Adrenal gland (tissue), 12 donors: ENCODE results near the gene SH2D7. TPM values are rescaled to one million over a fixed set of nuclear protein-coding genes. Genes with fewer than 3 reads are reported as not detected.
A peak's percentile ranks its signal among the peaks of the same experiment; 100 is the strongest.

Experiments used
- DNase-seq, 7 donors: peaks; one replicate each; pipeline ENCODE4 v3.0.0-alpha.2; 2019 to 2020
- H3K27ac ChIP-seq, 5 donors: fragments of 200-600 bp; sonication (generic) in 4 of 5; 1 replicate in 3 of 5; 2 replicates in 2 of 5; pipeline versions ENCODE4 v1.5.1 to v1.8.0; 2016 to 2020; ENCODE audit warnings: mild to moderate bottlenecking in 1 of 5
- H3K27me3 ChIP-seq: fragments of 200-600 bp; 2 replicates; pipeline ENCODE4 v1.8.0; 2021
- H3K36me3 ChIP-seq, 2 donors: fragments of 200-600 bp; replicated peaks in 1 of 2; 1 replicate in 1 of 2; 2 replicates in 1 of 2; pipeline versions ENCODE4 v1.5.1 to v1.8.0; 2018 to 2022
- H3K4me1 ChIP-seq, 2 donors: fragments of 200-600 bp; replicated peaks in 1 of 2; 1 replicate in 1 of 2; 2 replicates in 1 of 2; pipeline versions ENCODE4 v1.5.1 to v1.8.0; 2018 to 2021
- H3K4me3 ChIP-seq, 4 donors: fragments of 200-600 bp; sonication (generic) in 3 of 4; one replicate each; pipeline ENCODE4 v1.5.1; 2016 to 2018
- H3K9me3 ChIP-seq, 3 donors: fragments of 200-600 bp; sonication (generic) in 1 of 3; replicated peaks in 1 of 3; 1 replicate in 2 of 3; 2 replicates in 1 of 3; pipeline versions ENCODE4 v1.5.1 to v1.8.0; 2016 to 2021
- POLR2A ChIP-seq, 2 donors: fragments of 450-650 bp; IDR thresholded peaks; one replicate each; pipeline ENCODE4 v1.6.1; 2017; ENCODE audit warnings: antibody characterized with exemption in 2 of 2, mild to moderate bottlenecking in 2 of 2, moderate library complexity in 1 of 2
- WGBS, 4 donors: extraction: QIAGEN DNeasy Blood & Tissue Kit in 2 of 4; methylation state at CpG; one replicate each; pipeline versions ENCODE4 v1.1.5 to v1.1.7; 2013 to 2017; 5-methylcytosine and 5-hydroxymethylcytosine counted together
- intact Hi-C, 2 donors: fragments of 100-400 bp; cut with DNase I; formaldehyde crosslinking; loops; one replicate each; pipeline versions ENCODE4 v1.14.1 to v1.15.0; 2022 to 2023
- polyA plus RNA-seq, 3 donors: library from polyadenylated mRNA; stranded (reverse); fragments of 200-250 nt in 2 of 3; fragments of 350-450 nt in 1 of 3; fragmentation: Illumina TruSeq in 1 of 3; extraction: RNeasy Lipid Tissue Mini Kit (QIAGEN cat#74804) in 1 of 3; gene quantifications; one replicate each; pipeline ENCODE4 v1.2.3, GENCODE V29; 2013 to 2014
- total RNA-seq, 9 donors: library from RNA; depleted of rRNA in 4 of 9; stranded (reverse); fragments of >200 nt in 4 of 9; fragments of 120-200 nt in 1 of 9; fragmentation: NEBNext Ultra II Directional in 1 of 9; extraction: Animal tissue kit (Norgen Biotek cat#: 25700) in 1 of 9; gene quantifications; one replicate each; pipeline versions ENCODE4 v1.1.0 to v1.2.4, GENCODE V29; 2013 to 2023
- TF ChIP-seq, protein P1 (sequence below), 6 experiments: fragments of 450-650 bp in 4 of 6; fragments of 200-600 bp in 2 of 6; sonication (generic) in 1 of 6; IDR thresholded peaks; 1 replicate in 5 of 6; 2 replicates in 1 of 6; pipeline versions ENCODE4 v1.5.1 to v1.8.0; 2016 to 2021; ENCODE audit warnings: antibody characterized with exemption in 6 of 6, mild to moderate bottlenecking in 2 of 6, moderate library complexity in 1 of 6
- donor health status: healthy with polysubstance abuse.
- donor health status: Bipolar disorder and iron deficiency.
- donor health status: DM: yes; HTN: yes; CAD: no.
- donor health status: DM: no; HTN: no; CAD: no.
- donor health status: DM: no; HTN: no; CAD: no.
- donor health status: DM: yes; HTN: yes; CAD: no.

Gene SH2D7
- total and polyA plus RNA-seq, 12 donors = not detected

DNA sequence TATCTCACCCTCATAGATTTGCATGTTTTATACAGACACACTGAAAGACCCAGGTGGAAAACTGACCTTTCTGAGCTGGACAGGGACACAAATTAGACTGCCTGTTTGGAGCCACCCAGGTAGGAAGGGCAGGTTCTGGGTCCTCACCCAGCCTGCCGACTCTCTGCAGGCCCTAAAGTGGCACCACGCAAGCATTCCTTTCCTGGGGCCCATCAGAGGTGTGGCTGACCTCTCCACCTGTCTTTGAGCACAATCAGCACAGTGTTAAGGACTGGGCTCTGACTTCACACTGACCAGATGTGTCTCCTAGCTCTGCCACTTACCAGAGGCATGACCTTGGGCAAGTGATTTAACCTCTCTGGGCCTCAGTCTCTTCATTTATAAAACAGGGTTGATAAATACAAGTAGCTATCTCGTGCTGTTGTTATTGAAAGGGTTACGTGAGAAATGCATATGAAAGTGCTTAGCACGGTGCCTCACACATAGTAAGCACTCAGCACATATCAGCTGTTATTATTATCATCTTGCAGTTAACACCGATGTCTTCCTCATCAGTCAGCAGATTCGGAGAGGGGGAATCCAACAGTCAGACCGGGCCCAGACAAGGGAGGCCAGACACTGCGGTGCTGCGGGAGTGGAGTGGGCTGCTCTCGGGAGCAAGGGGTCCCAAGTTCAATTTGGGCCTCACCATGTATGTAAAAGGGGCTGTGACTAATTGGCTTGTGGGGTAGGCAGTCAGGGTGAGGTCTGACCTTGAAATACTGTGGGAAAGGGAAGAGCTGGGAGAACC is 12.9 kb upstream of the SH2D7 start:
- TF ChIP-seq POLR2A (IDR thresholded peaks at IDR 0.05) = no peak
- TF ChIP-seq, protein P1, sequence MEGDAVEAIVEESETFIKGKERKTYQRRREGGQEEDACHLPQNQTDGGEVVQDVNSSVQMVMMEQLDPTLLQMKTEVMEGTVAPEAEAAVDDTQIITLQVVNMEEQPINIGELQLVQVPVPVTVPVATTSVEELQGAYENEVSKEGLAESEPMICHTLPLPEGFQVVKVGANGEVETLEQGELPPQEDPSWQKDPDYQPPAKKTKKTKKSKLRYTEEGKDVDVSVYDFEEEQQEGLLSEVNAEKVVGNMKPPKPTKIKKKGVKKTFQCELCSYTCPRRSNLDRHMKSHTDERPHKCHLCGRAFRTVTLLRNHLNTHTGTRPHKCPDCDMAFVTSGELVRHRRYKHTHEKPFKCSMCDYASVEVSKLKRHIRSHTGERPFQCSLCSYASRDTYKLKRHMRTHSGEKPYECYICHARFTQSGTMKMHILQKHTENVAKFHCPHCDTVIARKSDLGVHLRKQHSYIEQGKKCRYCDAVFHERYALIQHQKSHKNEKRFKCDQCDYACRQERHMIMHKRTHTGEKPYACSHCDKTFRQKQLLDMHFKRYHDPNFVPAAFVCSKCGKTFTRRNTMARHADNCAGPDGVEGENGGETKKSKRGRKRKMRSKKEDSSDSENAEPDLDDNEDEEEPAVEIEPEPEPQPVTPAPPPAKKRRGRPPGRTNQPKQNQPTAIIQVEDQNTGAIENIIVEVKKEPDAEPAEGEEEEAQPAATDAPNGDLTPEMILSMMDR (IDR thresholded peaks at IDR 0.05) = no peak
- intact Hi-C loops = no loop called here
- Histone ChIP-seq H3K4me3 (no peak overlapping the region), H3K27ac (no peak overlapping the region), H3K9me3 (no peaks in the 10 kb centered on the region), H3K36me3 (no peaks in the 10 kb centered on the region), H3K4me1 (peaks cover 9 to 32% of the 10 kb centered on the region in 2 donors), H3K27me3 (no peaks in the 10 kb centered on the region)
- WGBS, 4 donors = 88 to 95% (median 90%) methylated on average over 11 of the region's 11 CpGs
- peak in 1 of 7 donors; percentile 16 for DNase-seq

DNA sequence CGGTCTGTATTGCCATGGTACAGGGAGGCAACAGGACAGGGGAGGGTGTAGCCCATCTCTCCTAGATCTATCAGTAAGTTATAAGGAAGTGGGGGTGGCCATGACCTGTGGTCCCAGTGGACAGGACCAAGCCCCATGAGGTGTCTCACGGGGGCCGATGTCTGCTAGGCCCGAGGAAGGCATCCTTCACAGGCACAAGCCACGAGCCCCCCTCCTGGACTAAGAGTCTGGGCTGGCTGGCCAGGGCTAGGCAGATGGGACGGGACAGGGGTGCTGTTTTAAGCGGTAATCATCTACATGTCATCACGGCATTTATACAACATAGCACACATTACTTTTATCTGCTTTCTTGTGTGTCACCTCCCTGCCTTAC is 12.3 kb upstream of the SH2D7 start:
- no peak for TF ChIP-seq POLR2A (IDR thresholded peaks at IDR 0.05)
- TF ChIP-seq, protein P1 (IDR thresholded peaks at IDR 0.05) = no peak
- no peak overlapping the region for H3K4me3 ChIP-seq
- H3K4me1 ChIP-seq = peaks cover 9 to 26% of the 10 kb centered on the region in 2 donors
- 76 to 94% (median 90%) methylated on average over 8 of the region's 8 CpGs for WGBS, 4 donors
- intact Hi-C loops = no loop called here
- no peaks in the 10 kb centered on the region for H3K36me3 ChIP-seq
- H3K9me3 ChIP-seq = no peaks in the 10 kb centered on the region
- no peaks in the 10 kb centered on the region for H3K27me3 ChIP-seq
- no peak overlapping the region for H3K27ac ChIP-seq
- peak in 1 of 7 donors; percentile 13 for DNase-seq

DNA sequence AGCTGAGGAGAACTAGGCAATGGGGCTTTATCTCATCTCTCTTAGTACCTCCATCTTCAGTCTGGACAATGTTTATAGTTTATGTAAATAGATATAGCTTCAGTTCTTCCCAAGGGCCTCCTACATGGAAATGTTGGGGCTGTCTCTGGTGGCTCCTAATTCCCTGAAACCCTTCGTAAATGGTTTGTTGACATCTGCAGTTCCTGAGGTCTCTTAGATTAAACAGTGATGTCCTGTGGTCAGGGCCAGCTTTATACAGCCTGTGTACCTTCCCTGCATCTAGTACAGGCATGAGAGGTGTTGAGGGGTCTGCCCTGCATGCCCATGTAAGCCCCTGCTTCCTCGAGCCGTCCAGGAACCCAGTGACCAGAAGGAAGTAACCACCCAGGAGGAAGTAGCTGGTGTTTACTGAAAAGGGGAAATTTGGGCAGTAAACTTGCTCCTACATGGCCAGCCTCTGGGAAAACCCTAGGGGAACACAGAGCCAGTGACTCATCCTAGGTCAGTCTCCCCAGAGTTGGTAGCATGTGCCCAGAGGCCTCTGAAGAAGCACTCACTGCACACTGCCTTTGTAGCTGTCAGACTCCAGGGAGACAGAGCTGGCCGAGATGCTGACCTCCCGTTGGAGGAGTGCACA is 10.1 kb upstream of the SH2D7 start:
- H3K27ac ChIP-seq = peak overlapping the region in 1 of 5 donors; percentile 4

DNA sequence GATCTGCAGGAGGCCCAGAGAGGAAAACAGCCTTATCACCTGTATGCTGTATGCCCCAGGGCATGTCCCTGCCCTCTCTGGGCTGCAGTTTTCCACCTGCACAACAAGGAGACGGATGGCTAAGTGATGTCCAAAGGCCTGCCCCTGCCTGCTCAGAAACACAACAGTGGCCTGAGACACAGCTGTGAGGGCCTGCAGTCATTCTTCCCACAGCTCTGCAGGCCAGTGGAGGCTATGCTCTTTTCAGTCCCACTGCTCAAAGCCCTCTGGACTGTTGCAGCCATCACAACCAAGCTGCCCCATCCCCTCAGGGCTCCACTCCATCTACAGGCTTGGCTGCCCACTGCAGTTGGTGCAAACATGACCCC is 9.6 kb upstream of the SH2D7 start:
- TF ChIP-seq POLR2A (IDR thresholded peaks at IDR 0.05) = no peak
- TF ChIP-seq, protein P1 (IDR thresholded peaks at IDR 0.05) = no peak
- Histone ChIP-seq H3K4me1 (peaks cover 0 to 11% of the 10 kb centered on the region in 2 donors), H3K4me3 (no peak overlapping the region), H3K27ac (peak overlapping the region in 2 of 5 donors; percentile 4 to 30), H3K27me3 (no peaks in the 10 kb centered on the region), H3K36me3 (no peaks in the 10 kb centered on the region), H3K9me3 (no peaks in the 10 kb centered on the region)
- intact Hi-C loops = no loop called here
- WGBS, 4 donors = 86 to 100% (median 94%) methylated on average over 1 of the region's 1 CpG; no CpG with 5 or more reads in 1 of the 4 donors
- peak in 1 of 7 donors; percentile 5 for DNase-seq

More for the DNA sequence above, 10.1 kb upstream of the SH2D7 start:
- H3K9me3 ChIP-seq = no peaks in the 10 kb centered on the region
- intact Hi-C loops = no loop called here
- no peak overlapping the region for H3K4me3 ChIP-seq
- WGBS, 4 donors = 72 to 75% (median 72%) methylated on average over 1 to 5 of the region's 5 CpGs
- H3K36me3 ChIP-seq = no peaks in the 10 kb centered on the region
- peak in 2 of 7 donors; percentile 25 to 34 for DNase-seq
- TF ChIP-seq POLR2A (IDR thresholded peaks at IDR 0.05) = no peak
- TF ChIP-seq, protein P1 (IDR thresholded peaks at IDR 0.05) = no peak
- H3K27me3 ChIP-seq = no peaks in the 10 kb centered on the region
- peaks cover 0 to 12% of the 10 kb centered on the region in 2 donors for H3K4me1 ChIP-seq
